WTC11 (cell line): Measurements from ENCODE around the gene HRCT1.

Experiments used
- ELF4 ChIP-seq: sonication (generic); formaldehyde crosslinking; IDR thresholded peaks from 2 replicates; pipeline ENCODE4 v1.8.1; 2022; ENCODE audit warnings: low read depth, mild to moderate bottlenecking, moderate library complexity, missing genetic modification reagents
- ETV6 ChIP-seq: sonication (generic); formaldehyde crosslinking; IDR thresholded peaks from 2 replicates; pipeline ENCODE4 v1.8.1; 2022; ENCODE audit warnings: mild to moderate bottlenecking, missing genetic modification reagents
- FOXK1 ChIP-seq: sonication (generic); formaldehyde crosslinking; IDR thresholded peaks from 2 replicates; pipeline ENCODE4 v1.8.0; 2022; ENCODE audit warnings: mild to moderate bottlenecking, moderate library complexity, missing genetic modification reagents
- IRF2 ChIP-seq: sonication (generic); formaldehyde crosslinking; IDR thresholded peaks from 2 replicates; pipeline ENCODE4 v1.8.0; 2022; ENCODE audit warnings: low read depth, missing genetic modification reagents, borderline replicate concordance
- ZNF416 ChIP-seq: fragments of 250-450 bp; sonication (Bioruptor Pico); IDR thresholded peaks from 2 replicates; pipeline ENCODE4 v1.9.0; 2021; ENCODE audit warnings: mild to moderate bottlenecking, inconsistent platforms
- TF ChIP-seq, protein P1 (sequence below): fragments of 200-600 bp; IDR thresholded peaks from 2 replicates; pipeline ENCODE4 v1.8.0; 2022; ENCODE audit warnings: antibody characterized with exemption
- TF ChIP-seq, protein P2 (sequence below): sonication (generic); formaldehyde crosslinking; IDR thresholded peaks from 2 replicates; pipeline ENCODE4 v1.8.1; 2023; ENCODE audit warnings: mild to moderate bottlenecking, moderate library complexity, missing genetic modification reagents

DNA sequence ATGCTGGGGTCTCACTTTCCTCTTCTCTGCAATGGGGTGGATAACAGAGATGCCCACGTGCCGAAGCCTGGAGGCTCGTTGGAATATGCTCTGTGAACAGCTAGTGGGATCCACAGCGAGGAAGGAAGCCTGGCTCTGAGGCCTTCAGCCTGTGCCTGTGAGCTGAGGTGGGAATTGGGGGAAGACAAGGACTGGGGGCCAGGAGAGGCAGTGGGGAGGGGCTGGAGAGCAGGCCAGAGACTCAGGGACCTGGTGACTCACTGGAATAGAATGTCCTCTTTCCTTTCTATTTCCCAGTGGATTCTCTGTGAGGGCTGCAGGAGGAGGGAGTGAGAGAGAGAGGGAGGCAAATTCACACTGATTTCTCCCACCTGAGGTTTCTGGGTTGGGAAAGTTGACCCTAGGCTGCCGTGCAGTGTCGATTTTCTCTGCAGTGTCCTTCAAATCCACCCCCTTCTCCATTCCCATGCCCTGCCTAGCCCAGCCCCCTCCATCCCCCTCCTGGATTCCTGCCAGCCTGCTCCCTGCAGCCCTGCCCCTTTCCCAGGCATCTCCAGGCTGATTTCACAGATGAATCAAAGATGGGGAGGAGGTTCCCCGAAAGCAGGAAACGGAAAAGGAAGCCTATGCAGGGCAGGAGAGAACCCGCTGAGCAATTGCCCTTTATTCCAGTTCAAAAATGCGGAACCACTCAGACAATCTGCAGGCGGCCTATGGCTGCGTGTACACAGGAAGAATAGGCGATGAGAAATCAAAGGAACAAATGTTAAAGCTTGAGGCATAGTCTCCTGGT is 1.9 kb downstream of the HRCT1 start:
- TF ChIP-seq ZNF416 (CRISPR knock-in tag) (no peak), ETV6 (CRISPR knock-in tag) (0 out of 2 replicates have a peak, but pooled peaks have one; percentile 18), ELF4 (no peak), FOXK1 (CRISPR knock-in tag) (no peak), IRF2 (CRISPR knock-in tag) (no peak)
- TF ChIP-seq, protein P1, sequence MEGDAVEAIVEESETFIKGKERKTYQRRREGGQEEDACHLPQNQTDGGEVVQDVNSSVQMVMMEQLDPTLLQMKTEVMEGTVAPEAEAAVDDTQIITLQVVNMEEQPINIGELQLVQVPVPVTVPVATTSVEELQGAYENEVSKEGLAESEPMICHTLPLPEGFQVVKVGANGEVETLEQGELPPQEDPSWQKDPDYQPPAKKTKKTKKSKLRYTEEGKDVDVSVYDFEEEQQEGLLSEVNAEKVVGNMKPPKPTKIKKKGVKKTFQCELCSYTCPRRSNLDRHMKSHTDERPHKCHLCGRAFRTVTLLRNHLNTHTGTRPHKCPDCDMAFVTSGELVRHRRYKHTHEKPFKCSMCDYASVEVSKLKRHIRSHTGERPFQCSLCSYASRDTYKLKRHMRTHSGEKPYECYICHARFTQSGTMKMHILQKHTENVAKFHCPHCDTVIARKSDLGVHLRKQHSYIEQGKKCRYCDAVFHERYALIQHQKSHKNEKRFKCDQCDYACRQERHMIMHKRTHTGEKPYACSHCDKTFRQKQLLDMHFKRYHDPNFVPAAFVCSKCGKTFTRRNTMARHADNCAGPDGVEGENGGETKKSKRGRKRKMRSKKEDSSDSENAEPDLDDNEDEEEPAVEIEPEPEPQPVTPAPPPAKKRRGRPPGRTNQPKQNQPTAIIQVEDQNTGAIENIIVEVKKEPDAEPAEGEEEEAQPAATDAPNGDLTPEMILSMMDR: no peak
- TF ChIP-seq, protein P2, sequence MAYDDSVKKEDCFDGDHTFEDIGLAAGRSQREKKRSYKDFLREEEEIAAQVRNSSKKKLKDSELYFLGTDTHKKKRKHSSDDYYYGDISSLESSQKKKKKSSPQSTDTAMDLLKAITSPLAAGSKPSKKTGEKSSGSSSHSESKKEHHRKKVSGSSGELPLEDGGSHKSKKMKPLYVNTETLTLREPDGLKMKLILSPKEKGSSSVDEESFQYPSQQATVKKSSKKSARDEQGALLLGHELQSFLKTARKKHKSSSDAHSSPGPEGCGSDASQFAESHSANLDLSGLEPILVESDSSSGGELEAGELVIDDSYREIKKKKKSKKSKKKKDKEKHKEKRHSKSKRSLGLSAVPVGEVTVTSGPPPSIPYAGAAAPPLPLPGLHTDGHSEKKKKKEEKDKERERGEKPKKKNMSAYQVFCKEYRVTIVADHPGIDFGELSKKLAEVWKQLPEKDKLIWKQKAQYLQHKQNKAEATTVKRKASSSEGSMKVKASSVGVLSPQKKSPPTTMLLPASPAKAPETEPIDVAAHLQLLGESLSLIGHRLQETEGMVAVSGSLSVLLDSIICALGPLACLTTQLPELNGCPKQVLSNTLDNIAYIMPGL (CRISPR knock-in tag): no peak
